ENCODE measurements around the gene RPS6KA3. TPM values are rescaled to one million over a fixed set of nuclear protein-coding genes. Genes with fewer than 3 reads are reported as not detected.

RPS6KA3 gene
- total and polyA plus RNA-seq, 9 of the 15 experiments (the other 6 are each of a cell fraction or from before 2014, with no cell fraction given), result 10.9 to 61.9 (median 37.4) TPM

GRCh38 chrX:20143111-20143510 lies 123.6 kb downstream of the RPS6KA3 start:
- POLR2A ChIA-PET, result interaction anchor here (1.2 kb wide), 2 partner anchors 16 to 29 kb away, joined by 3 read pairs; no protein-coding TSS in a partner anchor
- Histone ChIP-seq H3K27me3 (ENCODE audit: control insufficient read depth in 2 of 2, insufficient read depth in 2 of 2, low read length in 2 of 2) (no peaks in the 10 kb centered on the region), H3K36me3 (ENCODE audit: control insufficient read depth, insufficient read depth, low read length) (peaks cover 24% of the 10 kb centered on the region), H3K9me1 (ENCODE audit: control insufficient read depth, insufficient read depth, low read length) (no peaks in the 10 kb centered on the region), H3K4me2 (ENCODE audit: insufficient read depth, low read length) (peak overlapping the region; percentile 83), H3K79me2 (ENCODE audit: control insufficient read depth, insufficient read depth, low read length) (peaks cover 44% of the 10 kb centered on the region), H3K4me3 (peak overlapping the region; percentile 97; the same call in 1 of the 2 replicates), H3K9ac (ENCODE audit: insufficient read depth in 1 of 2, low read depth in 2 of 2, low read length in 2 of 2) (peak overlapping the region in 1 of 2 experiments; percentile 62; a peak in 2 of 4 replicates), H3K4me1 (replicated peaks in 1 of 2; ENCODE audit: control insufficient read depth in 2 of 2, insufficient read depth in 2 of 2, low read length in 2 of 2) (peaks cover 4 to 19% of the 10 kb centered on the region in 2 experiments; a peak in 4 of 5 replicates), H3K27ac (ENCODE audit: extremely low read depth, low read depth, low read length) (peak overlapping the region; percentile 89), H3K9me3 (replicated peaks; ENCODE audit: control insufficient read depth, insufficient read depth, low read depth, low read length) (no peaks in the 10 kb centered on the region), H2AFZ (ENCODE audit: low read depth, low read length) (peak overlapping the region; percentile 78), H4K20me1 (replicated peaks; ENCODE audit: control insufficient read depth, insufficient read depth, low read length) (peaks cover 11% of the 10 kb centered on the region; the same call in 1 of the 2 replicates)
- FAIRE-seq (no peak), DNase-seq (ENCODE audit: extremely low read depth in 1 of 4, low spot score in 3 of 4) (peak in 1 of 4 experiments; percentile 17), ATAC-seq (no peak)
- WGBS (ENCODE audit: insufficient coverage, low coverage, missing lambda C conversion rate), result 24% methylated on average over 5 of the region's 6 CpGs
- BruUV-seq (replicated peaks), result no TSS peak
- intact Hi-C loops (cut with micrococcal nuclease), result loop anchor here (10.0 kb wide), 1 partner anchor 292 kb away; no protein-coding TSS in a partner anchor
- CTCF ChIA-PET (ENCODE audit: low intra/inter-chr PET ratio), result no interaction called here
- in situ Hi-C loops (cut with MboI), result no loop called here
- TF ChIP-seq, protein P1, sequence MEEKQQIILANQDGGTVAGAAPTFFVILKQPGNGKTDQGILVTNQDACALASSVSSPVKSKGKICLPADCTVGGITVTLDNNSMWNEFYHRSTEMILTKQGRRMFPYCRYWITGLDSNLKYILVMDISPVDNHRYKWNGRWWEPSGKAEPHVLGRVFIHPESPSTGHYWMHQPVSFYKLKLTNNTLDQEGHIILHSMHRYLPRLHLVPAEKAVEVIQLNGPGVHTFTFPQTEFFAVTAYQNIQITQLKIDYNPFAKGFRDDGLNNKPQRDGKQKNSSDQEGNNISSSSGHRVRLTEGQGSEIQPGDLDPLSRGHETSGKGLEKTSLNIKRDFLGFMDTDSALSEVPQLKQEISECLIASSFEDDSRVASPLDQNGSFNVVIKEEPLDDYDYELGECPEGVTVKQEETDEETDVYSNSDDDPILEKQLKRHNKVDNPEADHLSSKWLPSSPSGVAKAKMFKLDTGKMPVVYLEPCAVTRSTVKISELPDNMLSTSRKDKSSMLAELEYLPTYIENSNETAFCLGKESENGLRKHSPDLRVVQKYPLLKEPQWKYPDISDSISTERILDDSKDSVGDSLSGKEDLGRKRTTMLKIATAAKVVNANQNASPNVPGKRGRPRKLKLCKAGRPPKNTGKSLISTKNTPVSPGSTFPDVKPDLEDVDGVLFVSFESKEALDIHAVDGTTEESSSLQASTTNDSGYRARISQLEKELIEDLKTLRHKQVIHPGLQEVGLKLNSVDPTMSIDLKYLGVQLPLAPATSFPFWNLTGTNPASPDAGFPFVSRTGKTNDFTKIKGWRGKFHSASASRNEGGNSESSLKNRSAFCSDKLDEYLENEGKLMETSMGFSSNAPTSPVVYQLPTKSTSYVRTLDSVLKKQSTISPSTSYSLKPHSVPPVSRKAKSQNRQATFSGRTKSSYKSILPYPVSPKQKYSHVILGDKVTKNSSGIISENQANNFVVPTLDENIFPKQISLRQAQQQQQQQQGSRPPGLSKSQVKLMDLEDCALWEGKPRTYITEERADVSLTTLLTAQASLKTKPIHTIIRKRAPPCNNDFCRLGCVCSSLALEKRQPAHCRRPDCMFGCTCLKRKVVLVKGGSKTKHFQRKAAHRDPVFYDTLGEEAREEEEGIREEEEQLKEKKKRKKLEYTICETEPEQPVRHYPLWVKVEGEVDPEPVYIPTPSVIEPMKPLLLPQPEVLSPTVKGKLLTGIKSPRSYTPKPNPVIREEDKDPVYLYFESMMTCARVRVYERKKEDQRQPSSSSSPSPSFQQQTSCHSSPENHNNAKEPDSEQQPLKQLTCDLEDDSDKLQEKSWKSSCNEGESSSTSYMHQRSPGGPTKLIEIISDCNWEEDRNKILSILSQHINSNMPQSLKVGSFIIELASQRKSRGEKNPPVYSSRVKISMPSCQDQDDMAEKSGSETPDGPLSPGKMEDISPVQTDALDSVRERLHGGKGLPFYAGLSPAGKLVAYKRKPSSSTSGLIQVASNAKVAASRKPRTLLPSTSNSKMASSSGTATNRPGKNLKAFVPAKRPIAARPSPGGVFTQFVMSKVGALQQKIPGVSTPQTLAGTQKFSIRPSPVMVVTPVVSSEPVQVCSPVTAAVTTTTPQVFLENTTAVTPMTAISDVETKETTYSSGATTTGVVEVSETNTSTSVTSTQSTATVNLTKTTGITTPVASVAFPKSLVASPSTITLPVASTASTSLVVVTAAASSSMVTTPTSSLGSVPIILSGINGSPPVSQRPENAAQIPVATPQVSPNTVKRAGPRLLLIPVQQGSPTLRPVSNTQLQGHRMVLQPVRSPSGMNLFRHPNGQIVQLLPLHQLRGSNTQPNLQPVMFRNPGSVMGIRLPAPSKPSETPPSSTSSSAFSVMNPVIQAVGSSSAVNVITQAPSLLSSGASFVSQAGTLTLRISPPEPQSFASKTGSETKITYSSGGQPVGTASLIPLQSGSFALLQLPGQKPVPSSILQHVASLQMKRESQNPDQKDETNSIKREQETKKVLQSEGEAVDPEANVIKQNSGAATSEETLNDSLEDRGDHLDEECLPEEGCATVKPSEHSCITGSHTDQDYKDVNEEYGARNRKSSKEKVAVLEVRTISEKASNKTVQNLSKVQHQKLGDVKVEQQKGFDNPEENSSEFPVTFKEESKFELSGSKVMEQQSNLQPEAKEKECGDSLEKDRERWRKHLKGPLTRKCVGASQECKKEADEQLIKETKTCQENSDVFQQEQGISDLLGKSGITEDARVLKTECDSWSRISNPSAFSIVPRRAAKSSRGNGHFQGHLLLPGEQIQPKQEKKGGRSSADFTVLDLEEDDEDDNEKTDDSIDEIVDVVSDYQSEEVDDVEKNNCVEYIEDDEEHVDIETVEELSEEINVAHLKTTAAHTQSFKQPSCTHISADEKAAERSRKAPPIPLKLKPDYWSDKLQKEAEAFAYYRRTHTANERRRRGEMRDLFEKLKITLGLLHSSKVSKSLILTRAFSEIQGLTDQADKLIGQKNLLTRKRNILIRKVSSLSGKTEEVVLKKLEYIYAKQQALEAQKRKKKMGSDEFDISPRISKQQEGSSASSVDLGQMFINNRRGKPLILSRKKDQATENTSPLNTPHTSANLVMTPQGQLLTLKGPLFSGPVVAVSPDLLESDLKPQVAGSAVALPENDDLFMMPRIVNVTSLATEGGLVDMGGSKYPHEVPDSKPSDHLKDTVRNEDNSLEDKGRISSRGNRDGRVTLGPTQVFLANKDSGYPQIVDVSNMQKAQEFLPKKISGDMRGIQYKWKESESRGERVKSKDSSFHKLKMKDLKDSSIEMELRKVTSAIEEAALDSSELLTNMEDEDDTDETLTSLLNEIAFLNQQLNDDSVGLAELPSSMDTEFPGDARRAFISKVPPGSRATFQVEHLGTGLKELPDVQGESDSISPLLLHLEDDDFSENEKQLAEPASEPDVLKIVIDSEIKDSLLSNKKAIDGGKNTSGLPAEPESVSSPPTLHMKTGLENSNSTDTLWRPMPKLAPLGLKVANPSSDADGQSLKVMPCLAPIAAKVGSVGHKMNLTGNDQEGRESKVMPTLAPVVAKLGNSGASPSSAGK (IDR thresholded peaks at IDR 0.05), result peak; percentile 41
- TF ChIP-seq ZNF592 (IDR thresholded peaks at IDR 0.05) (peak; percentile 68), CREB1 (IDR thresholded peaks at IDR 0.05) (no peak), CREB1 (CRISPR knock-in tag; IDR thresholded peaks at IDR 0.05) (no peak), MEF2D (tag; conservative IDR thresholded peaks at IDR 0.05; ENCODE audit: low read depth) (no peak)
